ENCODE results near the gene TMEM272.

TMEM272 gene

GRCh38 chr13:51845574-51846318, 769 bp upstream of the TMEM272 start:
- TF ChIP-seq, protein P1, sequence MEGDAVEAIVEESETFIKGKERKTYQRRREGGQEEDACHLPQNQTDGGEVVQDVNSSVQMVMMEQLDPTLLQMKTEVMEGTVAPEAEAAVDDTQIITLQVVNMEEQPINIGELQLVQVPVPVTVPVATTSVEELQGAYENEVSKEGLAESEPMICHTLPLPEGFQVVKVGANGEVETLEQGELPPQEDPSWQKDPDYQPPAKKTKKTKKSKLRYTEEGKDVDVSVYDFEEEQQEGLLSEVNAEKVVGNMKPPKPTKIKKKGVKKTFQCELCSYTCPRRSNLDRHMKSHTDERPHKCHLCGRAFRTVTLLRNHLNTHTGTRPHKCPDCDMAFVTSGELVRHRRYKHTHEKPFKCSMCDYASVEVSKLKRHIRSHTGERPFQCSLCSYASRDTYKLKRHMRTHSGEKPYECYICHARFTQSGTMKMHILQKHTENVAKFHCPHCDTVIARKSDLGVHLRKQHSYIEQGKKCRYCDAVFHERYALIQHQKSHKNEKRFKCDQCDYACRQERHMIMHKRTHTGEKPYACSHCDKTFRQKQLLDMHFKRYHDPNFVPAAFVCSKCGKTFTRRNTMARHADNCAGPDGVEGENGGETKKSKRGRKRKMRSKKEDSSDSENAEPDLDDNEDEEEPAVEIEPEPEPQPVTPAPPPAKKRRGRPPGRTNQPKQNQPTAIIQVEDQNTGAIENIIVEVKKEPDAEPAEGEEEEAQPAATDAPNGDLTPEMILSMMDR (IDR thresholded peaks at IDR 0.05; ENCODE audit: low read depth, low read length, missing control alignments) = no peak
- no peak overlapping the region for H3K4me3 ChIP-seq (ENCODE audit: low read depth, low read length)
- in situ Hi-C loops (cut with HindIII; ENCODE audit: low sequenced_read_pairs) = no loop called here

GRCh38 chr13:51843529-51843928, 1.4 kb downstream of the TMEM272 start:
- in situ Hi-C loops (cut with HindIII; ENCODE audit: low sequenced_read_pairs) = no loop called here
- DNase-seq (ENCODE audit: low read depth) = no peak
- no peak overlapping the region for H3K4me3 ChIP-seq (ENCODE audit: low read depth, low read length)
- TF ChIP-seq, protein P1 (IDR thresholded peaks at IDR 0.05; ENCODE audit: low read depth, low read length, missing control alignments) = no peak

More at GRCh38 chr13:51845574-51846318, 769 bp upstream of the TMEM272 start:
- DNase-seq (ENCODE audit: low read depth) = no peak

GRCh38 chr13:51841732-51842131, 3.2 kb downstream of the TMEM272 start:
- DNase-seq (ENCODE audit: low read depth) = no peak
- TF ChIP-seq, protein P1 (IDR thresholded peaks at IDR 0.05; ENCODE audit: low read depth, low read length, missing control alignments) = no peak
- no peak overlapping the region for H3K4me3 ChIP-seq (ENCODE audit: low read depth, low read length)
- in situ Hi-C loops (cut with HindIII; ENCODE audit: low sequenced_read_pairs) = no loop called here

DNA sequence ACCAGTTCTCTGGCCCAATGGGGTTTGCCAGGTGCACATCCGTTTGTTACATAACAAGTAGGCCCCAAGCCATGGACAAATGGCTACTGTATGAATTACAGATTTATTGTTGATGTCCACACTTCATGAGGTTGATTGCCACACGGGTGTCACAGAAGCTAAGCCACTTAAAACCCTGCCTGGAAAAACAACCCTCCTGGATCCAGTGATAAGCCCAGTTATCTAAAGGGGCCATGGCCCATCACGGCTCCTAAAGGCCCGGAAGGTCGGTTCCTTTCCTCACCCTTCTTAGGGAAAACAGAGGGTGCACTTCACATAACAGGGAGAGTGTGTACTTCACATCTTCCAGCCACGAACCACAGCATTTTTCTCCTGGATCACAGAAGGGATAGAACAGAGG, 4.1 kb downstream of the TMEM272 start:
- no peak overlapping the region for H3K4me3 ChIP-seq (ENCODE audit: low read depth, low read length)
- TF ChIP-seq, protein P1 (IDR thresholded peaks at IDR 0.05; ENCODE audit: low read depth, low read length, missing control alignments) = no peak
- no peak for DNase-seq (ENCODE audit: low read depth)
- in situ Hi-C loops (cut with HindIII; ENCODE audit: low sequenced_read_pairs) = no loop called here

- TF ChIP-seq, protein P1 (IDR thresholded peaks at IDR 0.05; ENCODE audit: low read depth, low read length, missing control alignments) = no peak
- H3K4me3 ChIP-seq (ENCODE audit: low read depth, low read length) = no peak overlapping the region
- in situ Hi-C loops (cut with HindIII; ENCODE audit: low sequenced_read_pairs) = no loop called here
- DNase-seq (ENCODE audit: low read depth) = no peak
Observed at GRCh38 chr13:51839711-51840540, 5.1 kb downstream of the TMEM272 start.

DNA sequence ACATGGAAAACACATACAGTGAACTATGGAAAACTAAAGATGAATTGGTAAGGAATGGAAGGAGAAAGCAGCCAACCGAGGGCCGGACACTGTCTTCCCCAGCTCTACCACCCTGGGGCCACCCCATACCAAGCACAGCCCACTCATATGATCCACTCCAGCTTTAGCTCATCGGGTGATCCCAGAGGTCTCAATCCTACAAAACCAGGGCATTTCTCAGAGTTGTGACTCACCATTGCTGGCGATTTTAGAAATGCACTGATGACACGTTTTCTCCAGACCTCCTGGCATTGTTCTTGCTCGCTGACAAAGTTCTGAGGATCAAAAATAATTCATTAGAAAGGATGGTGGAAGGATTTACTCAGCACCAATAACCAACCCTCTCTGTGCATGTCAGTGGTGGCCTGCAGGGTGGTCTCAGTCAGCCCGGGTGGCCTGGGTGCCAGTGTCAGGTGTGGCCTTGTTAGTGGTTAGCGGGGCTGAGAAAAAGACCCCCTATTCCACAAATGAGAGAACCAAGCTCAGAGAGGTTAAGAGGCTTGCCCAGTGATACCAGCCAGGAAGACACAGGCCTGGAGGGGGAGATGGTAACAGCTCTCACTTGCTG, 6.6 kb downstream of the TMEM272 start:
- in situ Hi-C loops (cut with HindIII; ENCODE audit: low sequenced_read_pairs) = no loop called here
- no peak overlapping the region for H3K4me3 ChIP-seq (ENCODE audit: low read depth, low read length)
- TF ChIP-seq, protein P1 (IDR thresholded peaks at IDR 0.05; ENCODE audit: low read depth, low read length, missing control alignments) = no peak
- DNase-seq (ENCODE audit: low read depth) = no peak
